DMS 273 treated with DMSO at 0.1 percent for 48 hours (cell line): ENCODE measurements around the gene SAG.

Experiments
- DNase-seq: peaks from one replicate; lab custom pipeline; 2025; lab: John Stamatoyannopoulos, UW

SAG gene

DNA sequence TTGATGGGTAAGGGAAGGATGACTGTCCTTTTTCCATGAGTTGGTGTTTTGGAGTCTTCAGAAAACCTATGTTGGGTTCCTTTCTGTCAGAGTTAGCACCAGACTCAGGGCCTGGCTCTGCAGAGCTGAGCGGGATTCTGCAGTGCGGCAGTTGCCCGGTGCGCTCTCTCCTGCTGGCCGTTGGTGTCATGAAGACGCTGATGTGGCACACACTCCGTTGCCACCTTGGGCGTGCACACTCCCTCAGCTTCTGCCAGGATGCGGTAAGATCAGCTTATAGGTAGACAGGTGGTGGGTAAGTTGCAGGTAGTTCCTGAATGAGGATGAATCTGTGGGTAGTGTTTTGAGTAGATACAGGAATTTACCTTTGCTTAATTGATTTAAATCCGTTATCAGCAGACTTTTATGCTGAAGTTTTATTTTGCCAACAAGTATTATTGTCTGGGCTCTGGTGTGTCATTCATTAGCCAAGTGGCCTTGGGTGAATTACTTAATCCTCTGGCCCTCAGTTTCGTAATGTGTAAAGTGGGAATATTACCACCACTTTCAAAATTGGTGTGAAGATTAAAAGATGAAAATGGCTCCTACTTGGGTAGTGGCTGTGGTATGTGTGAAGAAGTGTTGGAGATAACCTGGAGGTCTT, 73.5 kb downstream of the SAG start:
- no peak for DNase-seq

DNA sequence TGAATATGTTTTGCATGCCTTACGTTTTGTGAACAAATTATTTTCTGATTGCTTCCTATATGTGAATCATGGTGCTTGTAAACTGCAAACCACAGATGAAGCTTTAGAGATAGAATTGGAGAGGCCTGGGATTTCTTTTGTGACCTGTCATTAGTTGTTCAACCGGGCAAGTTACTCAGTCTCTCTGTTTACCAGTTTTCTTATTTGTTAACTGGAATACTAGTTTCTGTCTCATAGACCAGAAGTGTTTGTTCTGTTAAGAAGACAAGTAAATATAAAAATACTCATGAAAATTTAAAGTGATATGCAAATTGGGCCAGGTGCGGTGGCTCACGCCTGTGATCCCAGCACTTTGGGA, 74.0 kb downstream of the SAG start:
- DNase-seq: no peak

DNA sequence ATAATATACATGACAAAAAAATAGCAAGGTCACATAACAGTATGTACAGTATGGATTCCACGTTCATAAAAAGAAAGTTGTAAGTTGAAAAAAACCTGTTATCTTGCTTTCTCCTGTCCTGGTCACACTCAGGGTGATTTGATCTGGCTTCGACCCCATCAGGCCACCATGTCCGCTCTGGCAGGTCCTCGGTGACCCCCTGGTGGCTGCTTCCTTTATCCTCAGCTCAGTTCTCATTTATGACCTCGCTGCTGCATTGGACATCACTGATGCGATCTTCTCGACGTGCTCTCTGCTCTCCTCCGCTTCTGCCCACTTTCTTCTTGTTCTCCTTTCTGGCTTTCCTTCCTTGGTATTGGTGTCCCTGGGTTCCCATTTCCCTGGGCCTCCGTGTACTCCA, 76.4 kb downstream of the SAG start:
- no peak for DNase-seq

DNA sequence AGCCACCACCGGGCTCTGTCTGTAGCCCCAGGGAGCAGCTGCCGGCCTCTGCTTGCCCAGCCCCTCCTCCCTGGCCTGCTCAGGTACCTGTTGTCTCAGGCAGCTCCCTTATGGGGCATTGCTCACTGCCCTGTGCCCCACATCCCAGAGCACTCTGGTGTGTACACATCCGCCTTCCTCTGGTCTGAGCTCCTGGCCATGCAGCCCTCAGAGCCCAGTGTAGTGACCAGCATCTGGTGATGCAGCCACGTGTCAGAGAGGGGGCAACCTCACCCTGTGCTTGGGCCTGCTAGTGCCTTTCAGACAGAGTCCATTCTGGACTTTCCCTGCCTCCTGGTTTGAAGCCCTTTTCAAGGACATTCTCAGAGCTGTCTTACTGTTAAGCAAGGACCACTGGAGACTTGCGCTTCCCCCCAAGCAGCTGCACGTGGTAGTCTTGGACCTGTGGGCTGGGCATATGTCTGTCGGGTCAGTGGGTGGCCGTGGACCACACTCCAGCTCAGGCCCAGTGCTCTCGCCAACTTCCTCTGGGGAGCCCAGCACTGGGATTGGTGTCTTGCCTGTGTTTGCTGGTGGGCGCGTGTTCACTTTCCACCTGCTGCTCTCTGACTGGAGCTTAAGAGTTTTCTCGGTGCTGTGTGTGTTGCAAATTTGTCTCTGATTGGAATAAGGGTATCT, 77.3 kb downstream of the SAG start:
- DNase-seq: no peak

DNA sequence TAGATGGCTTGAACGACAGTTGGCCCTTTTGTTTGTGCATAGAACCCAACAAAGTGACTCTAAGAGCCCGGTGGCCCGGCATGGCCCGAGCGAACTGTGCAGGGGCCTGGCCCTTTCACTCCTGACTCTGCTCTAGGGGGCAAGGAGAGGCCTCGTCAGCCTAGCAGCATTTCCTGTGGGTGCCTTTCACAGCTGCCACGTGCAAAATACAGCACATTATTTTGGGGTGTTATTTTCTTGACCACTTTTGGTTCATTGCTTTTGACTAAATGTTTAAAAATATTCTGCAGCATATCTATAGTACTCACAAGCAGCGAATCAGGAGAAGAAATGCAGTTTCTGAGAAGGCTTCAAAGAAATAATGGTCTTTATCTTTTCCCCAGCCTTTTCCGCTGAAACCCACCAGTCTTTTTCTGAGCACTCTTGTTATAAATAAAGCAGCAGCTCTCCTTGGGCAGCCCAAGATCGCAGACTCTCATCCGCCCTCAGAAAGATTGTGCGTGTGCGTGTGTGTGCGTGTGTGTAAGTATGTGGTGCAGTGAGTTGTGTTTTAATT, 78.0 kb downstream of the SAG start:
- no peak for DNase-seq

DNA sequence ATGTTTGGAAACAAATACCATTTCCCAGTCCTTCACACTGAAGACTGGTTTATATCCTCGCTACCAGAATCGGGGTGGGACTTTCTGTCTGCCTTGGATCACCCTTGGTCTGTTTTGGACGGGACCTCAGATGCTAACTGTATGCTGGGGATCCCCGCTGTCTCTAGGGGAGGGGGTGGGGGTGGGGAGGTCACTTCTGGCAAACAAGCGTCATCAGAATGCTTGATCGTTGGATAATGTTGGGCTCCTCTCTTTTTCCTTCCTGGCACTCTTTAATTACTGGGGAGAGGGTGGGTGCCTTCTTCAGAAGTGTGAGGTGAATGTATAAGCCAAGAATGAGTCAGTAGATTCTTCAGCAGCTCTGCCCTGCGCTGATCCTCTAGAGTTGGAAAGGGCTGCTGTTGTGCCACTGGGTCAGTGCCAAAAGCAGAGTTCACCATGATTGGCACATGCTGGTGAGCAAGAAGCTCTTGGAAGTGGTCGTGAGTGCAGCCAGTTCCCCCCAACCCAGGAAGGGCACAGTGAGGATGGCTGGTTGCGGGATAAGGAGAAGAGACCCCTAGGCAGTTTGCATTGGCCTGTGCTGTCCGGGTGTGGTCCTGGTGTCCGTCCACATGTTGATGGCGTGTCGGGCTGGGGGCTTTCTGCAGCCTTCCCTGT, 78.9 kb downstream of the SAG start:
- no peak for DNase-seq

DNA sequence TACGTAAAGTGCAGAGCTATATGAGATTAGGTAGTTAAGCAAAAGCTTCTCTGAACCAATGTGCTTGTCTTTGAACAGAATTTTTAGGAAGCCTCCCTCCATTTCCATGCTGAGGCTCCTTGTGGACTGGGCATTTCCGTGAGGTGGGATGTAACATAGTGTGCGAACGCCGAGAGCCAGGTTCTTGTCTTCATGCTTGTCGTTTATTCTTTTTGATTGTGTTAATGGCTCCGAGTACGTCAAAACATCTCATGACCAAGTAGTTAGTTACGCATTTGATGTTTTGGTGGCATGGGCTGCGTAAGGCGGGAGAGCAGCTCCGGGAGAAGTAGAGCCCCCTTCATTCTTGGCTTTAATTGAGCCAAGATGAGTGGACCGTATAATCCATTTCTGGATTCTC, 79.6 kb downstream of the SAG start:
- no peak for DNase-seq

DNA sequence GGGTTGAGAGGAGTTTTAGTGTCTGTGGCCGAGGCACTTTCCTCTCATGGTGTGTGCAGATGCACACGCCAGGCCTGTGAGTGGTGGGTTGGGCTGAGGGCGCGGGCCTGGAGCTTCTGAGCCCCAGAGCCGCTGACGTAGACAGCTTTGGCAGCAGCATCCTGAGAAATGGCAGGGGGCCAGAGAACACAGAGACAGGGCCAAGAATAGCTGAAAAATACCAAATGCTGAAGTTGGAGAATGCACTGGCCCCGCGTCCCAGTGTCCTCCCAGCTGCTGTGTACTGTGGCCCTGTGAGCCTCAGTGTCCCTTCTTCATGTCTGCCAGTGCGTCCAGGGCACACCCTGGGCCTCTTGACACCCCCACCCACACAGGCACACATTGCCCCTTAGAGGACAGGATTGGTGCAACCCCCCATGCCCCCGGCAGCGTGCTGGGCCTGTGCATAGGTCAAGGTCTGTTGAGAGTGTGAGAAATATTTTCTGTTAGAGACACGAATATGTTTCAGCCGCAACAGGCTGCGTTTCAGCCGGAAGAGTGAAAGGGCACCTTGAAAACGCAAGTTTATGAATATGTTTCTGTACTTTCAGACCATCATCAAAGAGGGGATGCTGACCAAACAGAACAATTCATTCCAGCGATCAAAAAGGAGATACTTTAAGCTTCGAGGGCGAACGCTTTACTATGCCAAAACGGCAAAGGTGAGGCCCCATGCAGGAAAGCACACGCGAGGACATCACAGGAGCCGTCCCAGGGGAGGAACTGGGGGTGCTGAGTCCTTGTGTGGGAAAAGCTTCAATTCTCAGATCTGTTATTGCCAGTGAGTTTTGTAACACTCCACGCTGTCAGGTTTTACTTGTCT, 80.3 kb downstream of the SAG start:
- peak; percentile 31 for DNase-seq

DNA sequence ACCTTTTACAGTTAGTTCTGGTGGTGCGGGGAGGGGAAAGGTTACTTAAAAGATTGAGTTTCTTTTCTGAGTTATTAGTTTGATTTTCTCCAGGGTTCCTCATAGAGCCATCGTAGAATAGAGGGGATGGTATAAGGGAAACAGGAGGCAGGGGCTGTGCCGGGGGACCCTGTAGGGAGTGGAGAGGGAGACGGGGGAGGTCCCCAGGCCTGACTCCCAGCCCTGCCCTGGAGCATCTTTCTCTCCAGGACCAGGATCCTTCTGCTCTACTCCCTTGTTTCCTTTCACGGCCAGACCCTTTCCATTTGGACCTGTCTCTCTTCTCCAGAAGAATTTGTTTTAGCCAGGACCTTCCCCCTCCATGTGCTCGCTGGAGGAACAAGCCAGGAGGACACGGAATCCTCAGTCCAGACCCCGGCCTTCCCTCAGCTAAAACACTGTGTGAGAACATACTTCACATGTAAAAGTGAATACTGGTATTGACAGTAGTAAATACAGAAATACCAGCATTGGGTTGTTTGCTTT, 82.0 kb downstream of the SAG start:
- no peak for DNase-seq

DNA sequence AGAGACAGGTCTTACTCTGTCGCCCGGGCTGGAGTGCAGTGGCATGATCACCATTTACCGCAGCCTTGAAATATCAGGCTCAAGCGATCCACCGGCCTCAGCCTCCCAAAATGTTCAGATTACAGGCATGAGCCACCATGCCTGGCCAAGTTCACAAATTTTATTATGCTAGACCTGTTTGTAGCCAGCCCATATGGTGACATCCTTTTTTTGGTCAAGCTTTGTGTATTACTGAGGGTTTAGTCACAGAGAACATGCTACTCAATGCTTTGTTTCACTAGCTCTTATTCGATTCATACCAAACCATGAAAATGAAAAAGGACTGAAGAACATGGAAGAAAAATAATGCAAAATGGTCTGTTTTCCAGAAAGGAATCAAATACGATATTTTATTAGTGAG, 88.1 kb downstream of the SAG start:
- no peak for DNase-seq
